IMR-90 (cell line): ENCODE measurements around the gene CLCA2. TPM values are rescaled to one million over a fixed set of nuclear protein-coding genes. Genes with fewer than 3 reads are reported as not detected.

Source experiments
- ATAC-seq: fragments of 200-7000 bp; cut with Tn5 transposase; 2 replicates; pipeline ENCODE4 v1.9.1; 2020; ENCODE audit warnings: low read depth, mild to moderate bottlenecking, moderate library complexity
- Bru-seq: library from RNA; stranded (reverse); fragments of 400-500 nt; gene quantifications from one replicate; lab custom pipeline; 2021; lab: Mats Ljungman, UMichigan
- BruChase-seq, 2 experiments: library from RNA; stranded (reverse); fragments of 400-500 nt; gene quantifications; one replicate each; lab custom pipeline; 2021; lab: Mats Ljungman, UMichigan
- BruUV-seq: library from RNA; stranded (reverse); fragments of 400-500 nt; replicated peaks from 2 replicates; lab custom pipeline; 2021; lab: Mats Ljungman, UMichigan
- CTCF ChIA-PET: fragments of 300-600 bp; formaldehyde crosslinking; extraction: SDS; loops from one replicate; lab custom pipeline; 2021; ENCODE audit warnings: antibody characterized with exemption; lab: Yijun Ruan, JAX
- POLR2A ChIA-PET: fragments of 300-600 bp; sonication (Branson Sonifier 250); formaldehyde crosslinking; loops from one replicate; lab custom pipeline; 2022; ENCODE audit warnings: antibody characterized with exemption; ENCODE audit not compliant: unreplicated experiment; lab: Charles Lee
- DNase-seq: peaks from one replicate; pipeline ENCODE4 v3.0.0; 2013
- H2AFZ ChIP-seq: replicated peaks from 2 replicates; pipeline ENCODE3; 2013; ENCODE audit warnings: low read length, mild to moderate bottlenecking; ENCODE audit not compliant: poor library complexity
- H2AK5ac ChIP-seq: 2 replicates; pipeline ENCODE4 v1.6.1; 2013; ENCODE audit warnings: low read depth, low read length, inconsistent platforms
- H2AK9ac ChIP-seq: replicated peaks from 2 replicates; pipeline ENCODE3; 2013; ENCODE audit warnings: mild to moderate bottlenecking, low read depth, low read length, moderate library complexity; ENCODE audit not compliant: poor library complexity
- H2BK120ac ChIP-seq: 2 replicates; pipeline ENCODE4 v1.6.1; 2013; ENCODE audit warnings: low read depth, low read length, inconsistent platforms
- H2BK15ac ChIP-seq: 3 replicates; pipeline ENCODE4 v1.6.1; 2013; ENCODE audit warnings: low read depth, low read length, inconsistent platforms
- H2BK20ac ChIP-seq: 2 replicates; pipeline ENCODE4 v1.6.1; 2013; ENCODE audit warnings: low read depth, mild to moderate bottlenecking, inconsistent platforms, low read length, moderate library complexity
- H2BK5ac ChIP-seq: 2 replicates; pipeline ENCODE4 v1.6.1; 2013; ENCODE audit warnings: mild to moderate bottlenecking, low read depth, low read length, inconsistent platforms; ENCODE audit not compliant: poor library complexity, severe bottlenecking
- H3K14ac ChIP-seq: replicated peaks from 2 replicates; pipeline ENCODE4 v1.6.1; 2013; ENCODE audit warnings: low read depth, low read length, inconsistent platforms
- H3K18ac ChIP-seq: 2 replicates; pipeline ENCODE4 v1.6.1; 2013; ENCODE audit warnings: low read depth, low read length, control low read depth
- H3K23ac ChIP-seq: 2 replicates; pipeline ENCODE4 v1.6.1; 2013; ENCODE audit warnings: low read depth, low read length, inconsistent platforms
- H3K27ac ChIP-seq: 2 replicates; pipeline ENCODE4 v1.5.1; 2013; ENCODE audit warnings: mild to moderate bottlenecking, control low read depth, low read length; ENCODE audit not compliant: insufficient read depth
- H3K27me3 ChIP-seq: 2 replicates; pipeline ENCODE4 v1.6.1; 2013; ENCODE audit warnings: low read length; ENCODE audit not compliant: control insufficient read depth, insufficient read depth
- H3K36me3 ChIP-seq: 2 replicates; pipeline ENCODE4 v1.6.1; 2013; ENCODE audit warnings: low read length, mixed read lengths; ENCODE audit not compliant: control insufficient read depth, insufficient read depth
- H3K4ac ChIP-seq: 2 replicates; pipeline ENCODE4 v1.6.1; 2013; ENCODE audit warnings: low read depth, low read length, inconsistent platforms
- H3K4me1 ChIP-seq: 2 replicates; pipeline ENCODE4 v1.6.1; 2013; ENCODE audit warnings: low read length, mixed read lengths; ENCODE audit not compliant: control insufficient read depth, insufficient read depth
- H3K4me2 ChIP-seq: 2 replicates; pipeline ENCODE4 v1.6.1; 2013; ENCODE audit warnings: low read depth, mild to moderate bottlenecking, control low read depth, low read length, moderate library complexity
- H3K4me3 ChIP-seq: 2 replicates; pipeline ENCODE4 v1.5.1; 2013; ENCODE audit warnings: low read depth, mild to moderate bottlenecking, control low read depth, low read length, moderate library complexity; ENCODE audit not compliant: insufficient read depth
- H3K56ac ChIP-seq: 2 replicates; pipeline ENCODE4 v1.6.1; 2013; ENCODE audit warnings: low read length, inconsistent platforms; ENCODE audit not compliant: insufficient read depth; ENCODE audit errors: extremely low read depth
- H3K79me1 ChIP-seq, 2 experiments: 2 replicates each; pipeline ENCODE4 v1.6.1; 2013; ENCODE audit warnings: low read length in 2 of 2, inconsistent platforms in 1 of 2, low read depth in 1 of 2
- H3K9ac ChIP-seq: 2 replicates; pipeline ENCODE4 v1.6.1; 2013; ENCODE audit warnings: low read depth, low read length, control low read depth
- H3K9me1 ChIP-seq: 2 replicates; pipeline ENCODE4 v1.6.1; 2013; ENCODE audit warnings: low read length, inconsistent platforms; ENCODE audit not compliant: insufficient read depth
- H3K9me3 ChIP-seq: 2 replicates; pipeline ENCODE4 v1.6.1; 2013; ENCODE audit warnings: low read length; ENCODE audit not compliant: control insufficient read depth, insufficient read depth
- H4K20me1 ChIP-seq: 2 replicates; pipeline ENCODE4 v1.6.1; 2013; ENCODE audit warnings: low read length, inconsistent platforms; ENCODE audit not compliant: insufficient read depth
- H4K5ac ChIP-seq: 2 replicates; pipeline ENCODE4 v1.6.1; 2013; ENCODE audit warnings: mild to moderate bottlenecking, low read depth, low read length, control low read depth
- H4K8ac ChIP-seq, 2 experiments: 2 replicates each; pipeline ENCODE4 v1.6.1; 2013; ENCODE audit warnings: low read depth in 2 of 2, low read length in 2 of 2, control low read depth in 1 of 2, inconsistent platforms in 1 of 2
- H4K91ac ChIP-seq: 2 replicates; pipeline ENCODE4 v1.6.1; 2013; ENCODE audit warnings: low read depth, low read length, inconsistent platforms; ENCODE audit not compliant: insufficient read depth
- BHLHE40 ChIP-seq: fragments of 150-350 bp; IDR thresholded peaks from 2 replicates; pipeline ENCODE4 v1.6.1; 2016; ENCODE audit warnings: mild to moderate bottlenecking, low read depth, low read length
- CEBPB ChIP-seq: IDR thresholded peaks from 2 replicates; pipeline ENCODE4 v1.6.1; 2012; ENCODE audit warnings: low read depth, low read length, improper control_type of control experiment
- ELK1 ChIP-seq: fragments of 150-350 bp; IDR thresholded peaks from 2 replicates; pipeline ENCODE4 v1.6.1; 2016; ENCODE audit warnings: low read depth, mild to moderate bottlenecking, low read length, moderate library complexity, borderline replicate concordance
- FOS ChIP-seq: fragments of 150-350 bp; IDR thresholded peaks from 2 replicates; pipeline ENCODE4 v1.6.1; 2016; ENCODE audit warnings: low read depth, low read length
- MAFK ChIP-seq: IDR thresholded peaks from 2 replicates; pipeline ENCODE4 v1.6.1; 2012; ENCODE audit warnings: low read depth, low read length, improper control_type of control experiment
- MAZ ChIP-seq: IDR thresholded peaks from 2 replicates; pipeline ENCODE4 v1.6.1; 2012; ENCODE audit warnings: low read depth, mild to moderate bottlenecking, low read length, improper control_type of control experiment, moderate library complexity, borderline replicate concordance
- MXI1 ChIP-seq: IDR thresholded peaks from 2 replicates; pipeline ENCODE4 v1.6.1; 2012; ENCODE audit warnings: low read depth, mild to moderate bottlenecking, low read length, moderate library complexity, borderline replicate concordance
- POLR2A ChIP-seq: IDR thresholded peaks from 2 replicates; pipeline ENCODE4 v1.6.1; 2012; ENCODE audit warnings: mild to moderate bottlenecking, low read depth, low read length
- RAD21 ChIP-seq: IDR thresholded peaks from 2 replicates; pipeline ENCODE4 v1.6.1; 2012; ENCODE audit warnings: low read length, improper control_type of control experiment
- RCOR1 ChIP-seq: IDR thresholded peaks from 2 replicates; pipeline ENCODE4 v1.6.1; 2012; ENCODE audit warnings: mild to moderate bottlenecking, low read length, improper control_type of control experiment; ENCODE audit not compliant: insufficient replicate concordance
- RFX5 ChIP-seq: IDR thresholded peaks from 2 replicates; pipeline ENCODE4 v1.8.0; 2012; ENCODE audit warnings: low read depth, mild to moderate bottlenecking, low read length, moderate library complexity
- USF2 ChIP-seq: fragments of 150-350 bp; IDR thresholded peaks from 2 replicates; pipeline ENCODE4 v1.6.1; 2017; ENCODE audit warnings: mild to moderate bottlenecking, antibody characterized with exemption, low read length, low read depth
- dilution Hi-C: fragments of 300-500 bp; cut with HindIII; formaldehyde crosslinking; loops from one replicate; pipeline ENCODE4 v1.14.3; 2018; ENCODE audit warnings: low sequenced_read_pairs; ENCODE audit not compliant: unreplicated experiment
- in situ Hi-C: fragments of 300-500 bp; cut with MboI; formaldehyde crosslinking; loops from 3 replicates; pipeline ENCODE4 v1.14.3; 2019; ENCODE audit warnings: low sequenced_read_pairs, inconsistent platforms, mixed read lengths
- intact Hi-C: fragments of 100-400 bp; cut with micrococcal nuclease; formaldehyde crosslinking; loops from 2 replicates; pipeline ENCODE4 v1.10.0; 2022
- long read RNA-seq: library from polyadenylated mRNA; unstranded; transcript quantifications from one replicate; pipeline ENCODE4 v2.0.0, GENCODE V29; 2021; ENCODE audit not compliant: unreplicated experiment
- polyA plus RNA-seq, 3 experiments: library from polyadenylated mRNA; depleted of rRNA; stranded (reverse); fragments of >200 nt; gene quantifications; 2 replicates each; pipeline ENCODE4 v1.2.3, GENCODE V29; 2012; ENCODE audit warnings: low replicate concordance in 1 of 3
- total RNA-seq: library from RNA; depleted of rRNA; stranded (reverse); fragments of >200 nt; gene quantifications from 2 replicates; pipeline ENCODE4 v1.2.3, GENCODE V29; 2012; rRNA removed
- TF ChIP-seq, protein P1 (sequence below): conservative IDR thresholded peaks from 2 replicates; pipeline ENCODE4 v1.5.1; 2012; ENCODE audit warnings: mild to moderate bottlenecking, low read depth, low read length, improper control_type of control experiment

Gene CLCA2
- under 0.01 and 0.18 TPM in 2 replicates for total RNA-seq
- 0.09 and 0.26 TPM in 2 replicates for polyA plus RNA-seq (2012; rRNA removed)
- 0.05 and 0.07 TPM in 2 replicates for polyA plus RNA-seq (2012; cell fraction: cytosol; rRNA removed)
- 0.01 and 0.15 TPM in 2 replicates for polyA plus RNA-seq (2012; cell fraction: nucleus; rRNA removed; ENCODE audit: low replicate concordance)
- Bru-seq, nascent RNA = percentile 16 among the genes with signal in this experiment
- percentile 17 among the genes with signal in this experiment for BruChase-seq, experiment 1, labeled RNA remaining after a 6-hour chase
- percentile 13 among the genes with signal in this experiment for BruChase-seq, experiment 2, labeled RNA remaining after a 2-hour chase
- long read RNA-seq = 0 reads

GRCh38 chr1:86423873-86424272, at the start of gene CLCA2:
Gene CLCA2 (plus strand): TSS chr1:86424171. CDS start chr1:86424248, 77 bp downstream.
- no peak within 1 kb of the TSS for H2BK20ac ChIP-seq
- H2AFZ ChIP-seq = no peak within 1 kb of the TSS
- no peak within 1 kb of the TSS for H4K5ac ChIP-seq
- H4K91ac ChIP-seq = no peak within 1 kb of the TSS
- H3K56ac ChIP-seq = no peak within 1 kb of the TSS
- in situ Hi-C loops (no loop called here), dilution Hi-C loops (no loop called here), intact Hi-C loops (no loop called here)
- no peak within 1 kb of the TSS for H2BK15ac ChIP-seq
- H3K9ac ChIP-seq = no peak within 1 kb of the TSS
- no peak within 1 kb of the TSS for H2AK9ac ChIP-seq
- ChIA-PET POLR2A (no interaction called here), CTCF (no interaction called here)
- no peak within 1 kb of the TSS for H3K23ac ChIP-seq
- H3K27me3 ChIP-seq = 0 out of 2 replicates have a peak, but pooled peaks cover 3% of the 10 kb centered on the region
- H3K4me3 ChIP-seq = no peak within 1 kb of the TSS
- BruUV-seq = no TSS peak
- H2BK120ac ChIP-seq = no peak within 1 kb of the TSS
- TF ChIP-seq BHLHE40 (no peak), CEBPB (no peak), MAFK (no peak), MAZ (no peak), USF2 (no peak), RCOR1 (no peak), POLR2A (no peak), RFX5 (no peak), RAD21 (no peak), FOS (no peak), ELK1 (no peak), MXI1 (no peak)
- TF ChIP-seq, protein P1, sequence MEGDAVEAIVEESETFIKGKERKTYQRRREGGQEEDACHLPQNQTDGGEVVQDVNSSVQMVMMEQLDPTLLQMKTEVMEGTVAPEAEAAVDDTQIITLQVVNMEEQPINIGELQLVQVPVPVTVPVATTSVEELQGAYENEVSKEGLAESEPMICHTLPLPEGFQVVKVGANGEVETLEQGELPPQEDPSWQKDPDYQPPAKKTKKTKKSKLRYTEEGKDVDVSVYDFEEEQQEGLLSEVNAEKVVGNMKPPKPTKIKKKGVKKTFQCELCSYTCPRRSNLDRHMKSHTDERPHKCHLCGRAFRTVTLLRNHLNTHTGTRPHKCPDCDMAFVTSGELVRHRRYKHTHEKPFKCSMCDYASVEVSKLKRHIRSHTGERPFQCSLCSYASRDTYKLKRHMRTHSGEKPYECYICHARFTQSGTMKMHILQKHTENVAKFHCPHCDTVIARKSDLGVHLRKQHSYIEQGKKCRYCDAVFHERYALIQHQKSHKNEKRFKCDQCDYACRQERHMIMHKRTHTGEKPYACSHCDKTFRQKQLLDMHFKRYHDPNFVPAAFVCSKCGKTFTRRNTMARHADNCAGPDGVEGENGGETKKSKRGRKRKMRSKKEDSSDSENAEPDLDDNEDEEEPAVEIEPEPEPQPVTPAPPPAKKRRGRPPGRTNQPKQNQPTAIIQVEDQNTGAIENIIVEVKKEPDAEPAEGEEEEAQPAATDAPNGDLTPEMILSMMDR = no peak
- H3K27ac ChIP-seq = no peak within 1 kb of the TSS
- H4K20me1 ChIP-seq = no peaks in the 10 kb centered on the region
- H3K4me2 ChIP-seq = no peak within 1 kb of the TSS
- no peak within 1 kb of the TSS for H4K8ac ChIP-seq
- no peak within 1 kb of the TSS for H2BK5ac ChIP-seq
- H3K4me1 ChIP-seq = no peaks in the 10 kb centered on the region
- H3K18ac ChIP-seq = no peak within 1 kb of the TSS
- ATAC-seq (peak; percentile 27; the same call in 1 of the 2 replicates), DNase-seq (no peak)
- no peaks in the 10 kb centered on the region for H3K79me1 ChIP-seq
- H2AK5ac ChIP-seq = no peak within 1 kb of the TSS
- H3K14ac ChIP-seq = no peak within 1 kb of the TSS
- no peaks in the 10 kb centered on the region for H3K36me3 ChIP-seq
- no peaks in the 10 kb centered on the region for H3K9me3 ChIP-seq
- no peaks in the 10 kb centered on the region for H3K9me1 ChIP-seq
- no peak within 1 kb of the TSS for H3K4ac ChIP-seq
